SK-N-MC (cell line): ENCODE measurements around the gene EIF4EBP2.

Source experiments
- EZH2 ChIP-seq: fragments of 200-600 bp; sonication (generic); IDR thresholded peaks from one replicate; pipeline ENCODE4 v1.6.1; 2017; ENCODE audit warnings: antibody characterized with exemption
- FOXP2 ChIP-seq: optimal IDR thresholded peaks from 2 replicates; pipeline ENCODE3; 2011; ENCODE audit warnings: mild to moderate bottlenecking, moderate library complexity; ENCODE audit not compliant: insufficient read depth; ENCODE audit errors: extremely low read length, control extremely low read depth
- POLR2AphosphoS5 ChIP-seq: IDR thresholded peaks from 2 replicates; pipeline ENCODE4 v1.6.1; 2012; ENCODE audit warnings: mild to moderate bottlenecking, low read depth, low read length, borderline replicate concordance

DNA sequence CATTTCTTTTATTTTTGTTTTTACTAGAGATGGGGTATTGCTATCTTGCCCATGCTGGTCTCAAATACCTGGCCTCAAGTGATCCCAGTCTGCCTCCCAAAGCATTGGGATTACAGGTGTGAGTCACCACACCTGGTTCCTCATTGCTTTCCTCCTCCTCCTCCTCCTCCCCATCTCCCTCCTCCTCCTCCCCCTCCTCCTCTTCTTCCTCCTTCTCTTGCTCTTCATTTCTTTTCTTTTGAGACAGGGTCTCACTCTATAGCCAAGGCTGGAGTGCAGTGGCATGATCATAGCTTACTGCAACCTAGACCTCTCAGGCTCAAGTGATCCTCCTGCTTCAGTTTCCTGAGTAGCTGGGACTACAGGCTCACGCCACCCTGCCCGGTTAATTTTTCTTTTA lies 43.7 kb upstream of the EIF4EBP2 start:
- TF ChIP-seq POLR2AphosphoS5 (no peak), EZH2 (no peak), FOXP2 (no peak)
